Upper lobe of left lung (tissue), 4 donors: ENCODE data around the gene DZANK1.

Source experiments
- EP300 ChIP-seq, 4 donors: sonication (generic); formaldehyde crosslinking; IDR thresholded peaks; one replicate each; pipeline ENCODE4 v1.5.1; 2017; ENCODE audit warnings: antibody characterized with exemption in 4 of 4, control low read depth in 2 of 4
- POLR2A ChIP-seq, 4 donors: fragments of 450-650 bp; IDR thresholded peaks; one replicate each; pipeline ENCODE4 v1.5.1; 2016 to 2017; ENCODE audit warnings: antibody characterized with exemption in 4 of 4, mild to moderate bottlenecking in 2 of 4
- POLR2AphosphoS5 ChIP-seq, 2 donors: sonication (generic); formaldehyde crosslinking; IDR thresholded peaks; one replicate each; pipeline ENCODE4 v1.5.1; 2017; ENCODE audit warnings: antibody characterized with exemption in 2 of 2
- TF ChIP-seq, protein P1 (sequence below), 6 experiments: fragments of 450-650 bp in 4 of 6; fragments of 200-600 bp in 2 of 6; sonication (generic) in 2 of 6; IDR thresholded peaks; one replicate each; pipeline ENCODE4 v1.5.1; 2016 to 2019; ENCODE audit warnings: antibody characterized with exemption in 6 of 6

DNA sequence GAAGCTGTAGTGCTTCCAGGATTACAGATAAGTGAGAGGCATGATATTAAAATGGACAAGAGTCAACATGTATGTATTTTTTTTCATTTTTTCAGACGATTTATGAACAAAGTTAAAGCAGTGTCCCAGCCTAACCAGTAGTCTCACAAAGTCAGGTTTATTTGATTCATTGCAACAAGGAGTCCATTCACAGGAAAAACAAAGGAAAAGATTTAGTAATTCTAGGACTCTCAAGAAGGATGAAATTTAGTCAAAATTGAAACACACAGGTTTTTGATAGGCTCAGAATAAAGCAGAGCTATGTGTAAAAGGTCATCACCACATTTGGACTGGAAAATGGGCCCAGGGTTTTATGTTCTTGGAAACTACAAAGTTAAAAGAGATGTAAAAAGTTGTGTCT lies 94.5 kb downstream of the DZANK1 start:
- TF ChIP-seq POLR2A (IDR thresholded peaks at IDR 0.05) = no peak
- TF ChIP-seq, protein P1, sequence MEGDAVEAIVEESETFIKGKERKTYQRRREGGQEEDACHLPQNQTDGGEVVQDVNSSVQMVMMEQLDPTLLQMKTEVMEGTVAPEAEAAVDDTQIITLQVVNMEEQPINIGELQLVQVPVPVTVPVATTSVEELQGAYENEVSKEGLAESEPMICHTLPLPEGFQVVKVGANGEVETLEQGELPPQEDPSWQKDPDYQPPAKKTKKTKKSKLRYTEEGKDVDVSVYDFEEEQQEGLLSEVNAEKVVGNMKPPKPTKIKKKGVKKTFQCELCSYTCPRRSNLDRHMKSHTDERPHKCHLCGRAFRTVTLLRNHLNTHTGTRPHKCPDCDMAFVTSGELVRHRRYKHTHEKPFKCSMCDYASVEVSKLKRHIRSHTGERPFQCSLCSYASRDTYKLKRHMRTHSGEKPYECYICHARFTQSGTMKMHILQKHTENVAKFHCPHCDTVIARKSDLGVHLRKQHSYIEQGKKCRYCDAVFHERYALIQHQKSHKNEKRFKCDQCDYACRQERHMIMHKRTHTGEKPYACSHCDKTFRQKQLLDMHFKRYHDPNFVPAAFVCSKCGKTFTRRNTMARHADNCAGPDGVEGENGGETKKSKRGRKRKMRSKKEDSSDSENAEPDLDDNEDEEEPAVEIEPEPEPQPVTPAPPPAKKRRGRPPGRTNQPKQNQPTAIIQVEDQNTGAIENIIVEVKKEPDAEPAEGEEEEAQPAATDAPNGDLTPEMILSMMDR (IDR thresholded peaks at IDR 0.05) = no peak
- no peak for TF ChIP-seq POLR2AphosphoS5 (IDR thresholded peaks at IDR 0.05)
- no peak for TF ChIP-seq EP300 (IDR thresholded peaks at IDR 0.05)
